AG09309 (cell line): ENCODE data around the gene SPATS2.
"Not testable (repeated sequence)": the region's sequence is repeated elsewhere in the genome, so short reads cannot be mapped to it uniquely, and the experiment has no call there.

Experiments
- DNase-seq: peaks from one replicate; pipeline ENCODE4 v3.0.0-alpha.2; 2010; ENCODE audit warnings: low read depth
- H3K4me3 ChIP-seq: 2 replicates; pipeline ENCODE4 v1.5.1; 2011; ENCODE audit warnings: mild to moderate bottlenecking, low read depth, low read length, moderate library complexity; ENCODE audit not compliant: control insufficient read depth
- TF ChIP-seq, protein P1 (sequence below): IDR thresholded peaks from 2 replicates; pipeline ENCODE4 v1.5.1; 2011; ENCODE audit warnings: mild to moderate bottlenecking, low read depth, low read length, inconsistent platforms; ENCODE audit not compliant: insufficient read depth, control insufficient read depth; ENCODE audit errors: missing control alignments

Gene SPATS2

DNA sequence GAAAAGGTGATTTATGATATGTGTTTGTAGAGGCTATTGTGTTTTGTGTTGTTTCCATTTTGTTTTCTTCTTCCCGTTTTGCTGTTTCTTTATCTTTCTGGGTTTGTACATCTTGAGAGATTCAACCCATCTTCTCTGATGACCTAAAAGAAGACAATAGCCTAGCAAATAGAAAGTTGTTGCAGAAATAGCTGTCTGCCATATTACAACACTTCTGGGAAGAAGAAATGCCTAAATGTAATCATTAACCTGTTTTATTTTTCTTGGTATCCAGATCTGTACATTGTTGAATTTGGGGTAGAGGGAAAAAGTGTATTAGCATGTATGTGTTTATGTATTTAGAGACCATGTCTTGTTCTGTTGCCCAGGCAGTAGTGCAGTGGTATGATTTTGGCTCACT, 50.3 kb downstream of the SPATS2 start:
- no peak overlapping the region for H3K4me3 ChIP-seq
- no peak for DNase-seq
- TF ChIP-seq, protein P1, sequence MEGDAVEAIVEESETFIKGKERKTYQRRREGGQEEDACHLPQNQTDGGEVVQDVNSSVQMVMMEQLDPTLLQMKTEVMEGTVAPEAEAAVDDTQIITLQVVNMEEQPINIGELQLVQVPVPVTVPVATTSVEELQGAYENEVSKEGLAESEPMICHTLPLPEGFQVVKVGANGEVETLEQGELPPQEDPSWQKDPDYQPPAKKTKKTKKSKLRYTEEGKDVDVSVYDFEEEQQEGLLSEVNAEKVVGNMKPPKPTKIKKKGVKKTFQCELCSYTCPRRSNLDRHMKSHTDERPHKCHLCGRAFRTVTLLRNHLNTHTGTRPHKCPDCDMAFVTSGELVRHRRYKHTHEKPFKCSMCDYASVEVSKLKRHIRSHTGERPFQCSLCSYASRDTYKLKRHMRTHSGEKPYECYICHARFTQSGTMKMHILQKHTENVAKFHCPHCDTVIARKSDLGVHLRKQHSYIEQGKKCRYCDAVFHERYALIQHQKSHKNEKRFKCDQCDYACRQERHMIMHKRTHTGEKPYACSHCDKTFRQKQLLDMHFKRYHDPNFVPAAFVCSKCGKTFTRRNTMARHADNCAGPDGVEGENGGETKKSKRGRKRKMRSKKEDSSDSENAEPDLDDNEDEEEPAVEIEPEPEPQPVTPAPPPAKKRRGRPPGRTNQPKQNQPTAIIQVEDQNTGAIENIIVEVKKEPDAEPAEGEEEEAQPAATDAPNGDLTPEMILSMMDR: no peak

DNA sequence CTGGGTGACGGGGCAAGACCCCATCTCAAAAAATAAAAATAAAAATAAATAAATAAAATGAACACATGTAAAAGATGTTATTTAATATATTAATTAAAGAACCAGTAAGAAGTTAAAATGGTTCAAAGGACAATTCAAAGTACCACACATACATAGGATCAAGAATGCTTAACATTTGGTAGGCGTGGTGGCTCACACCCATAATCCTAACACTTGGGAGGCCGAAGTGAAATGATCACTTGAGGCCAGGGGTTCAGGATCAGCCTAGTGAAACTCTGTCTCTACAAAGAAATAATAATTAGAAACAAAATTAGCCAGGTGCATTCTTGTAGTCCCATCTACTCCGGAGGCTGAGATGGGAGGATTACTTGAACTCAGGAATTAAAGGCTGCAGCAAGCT, 53.3 kb downstream of the SPATS2 start:
- no peak overlapping the region for H3K4me3 ChIP-seq
- no peak for DNase-seq
- TF ChIP-seq, protein P1: no peak

DNA sequence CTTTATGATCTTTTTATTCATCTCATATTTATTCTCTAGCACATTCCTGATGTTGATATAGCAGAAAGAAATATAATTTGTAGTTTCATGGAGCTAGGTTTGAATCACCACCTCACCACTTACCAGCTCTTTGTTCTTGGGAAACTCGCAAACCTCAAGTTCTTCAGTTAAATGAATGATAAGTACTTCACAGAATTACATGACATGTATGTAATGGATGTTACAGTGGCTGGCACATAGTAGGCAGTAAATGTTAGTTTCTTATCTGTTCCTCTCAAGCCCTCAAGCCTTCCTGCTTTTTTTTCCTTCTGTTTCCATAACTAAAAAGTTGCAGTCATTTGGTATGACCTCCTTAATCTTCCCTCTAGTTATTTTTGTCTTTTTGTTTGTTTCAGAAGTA, 54.9 kb downstream of the SPATS2 start:
- DNase-seq: no peak
- no peak overlapping the region for H3K4me3 ChIP-seq
- TF ChIP-seq, protein P1: no peak

DNA sequence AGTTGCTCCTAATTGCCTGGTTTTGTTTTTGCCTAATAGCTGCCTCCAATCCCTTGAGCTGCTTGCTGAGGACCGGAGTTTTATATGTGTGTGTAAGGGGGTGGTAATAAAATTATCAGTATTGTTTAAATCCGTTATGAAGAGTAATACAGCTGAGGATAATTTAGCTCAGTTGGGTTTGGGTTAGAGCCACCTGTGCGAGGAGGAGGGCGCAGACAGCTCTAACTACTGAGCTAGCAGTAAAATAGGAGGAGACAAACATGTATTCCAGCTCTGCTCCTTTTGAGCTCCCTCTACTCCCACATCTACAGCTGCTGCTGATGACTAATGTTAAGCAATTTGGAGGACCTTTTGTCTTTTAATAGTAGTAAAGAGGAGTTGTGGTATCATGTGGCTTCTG, 61.5 kb downstream of the SPATS2 start:
- DNase-seq: peak; percentile 44
- no peak overlapping the region for H3K4me3 ChIP-seq
- TF ChIP-seq, protein P1: no peak

DNA sequence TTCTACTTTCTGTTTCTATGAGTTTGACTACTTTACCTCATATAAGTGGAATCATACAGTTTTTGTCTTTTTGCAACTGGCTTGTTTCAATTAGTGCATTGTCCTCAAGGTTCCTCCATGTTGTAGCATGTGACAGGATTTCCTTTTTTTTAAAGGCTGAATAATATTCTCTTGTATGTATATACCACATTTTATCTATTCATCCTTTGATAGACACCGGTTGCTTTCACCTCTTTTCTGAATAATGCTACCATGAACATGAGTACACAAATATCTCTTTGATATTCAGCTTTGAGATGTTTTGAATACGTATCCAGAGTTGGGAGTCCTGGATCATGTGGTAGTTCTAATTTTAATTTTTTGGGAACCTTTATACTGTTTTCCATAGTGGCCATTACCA, 65.4 kb downstream of the SPATS2 start:
- TF ChIP-seq, protein P1: no peak
- no peak overlapping the region for H3K4me3 ChIP-seq
- no peak for DNase-seq

DNA sequence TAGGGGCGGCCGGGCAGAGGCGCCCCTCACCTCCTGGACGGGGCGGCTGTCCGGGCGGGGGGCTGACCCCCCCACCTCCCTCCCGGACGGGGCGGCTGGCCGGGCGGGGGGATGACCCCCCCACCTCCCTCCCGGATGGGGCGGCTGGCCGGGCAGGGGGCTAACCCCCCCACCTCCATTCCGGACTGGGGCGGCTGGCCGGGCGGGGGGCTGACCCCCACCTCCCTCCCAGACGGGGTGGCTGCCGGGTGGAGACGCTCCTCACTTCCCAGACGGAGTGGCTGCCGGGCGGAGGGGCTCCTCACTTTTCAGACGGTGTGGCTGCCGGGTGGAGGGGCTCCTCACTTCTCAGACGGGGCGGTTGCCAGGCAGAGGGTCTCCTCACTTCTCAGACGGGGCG, 69.5 kb downstream of the SPATS2 start:
- DNase-seq, H3K4me3 ChIP-seq: not testable (repeated sequence)

DNA sequence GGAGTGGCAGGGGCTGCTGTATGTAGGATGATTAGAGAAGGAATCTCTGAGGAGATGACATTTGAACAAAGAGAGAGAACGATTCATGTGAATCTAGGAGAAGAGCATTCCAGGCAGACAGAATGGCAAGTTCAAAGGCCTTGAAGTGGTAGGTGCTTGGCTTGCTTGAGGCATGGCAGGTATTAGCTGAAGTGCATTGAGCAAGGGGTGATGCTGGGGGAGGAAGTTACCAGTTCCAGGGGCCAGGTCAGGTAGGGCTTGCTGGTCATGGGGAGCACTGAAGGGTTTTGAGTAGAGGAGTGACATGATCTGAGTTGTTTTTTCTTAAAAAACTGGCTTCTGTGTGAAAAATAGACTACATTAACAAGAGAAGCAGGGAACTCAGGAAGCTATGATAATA, 71.8 kb downstream of the SPATS2 start:
- TF ChIP-seq, protein P1: no peak
- no peak for DNase-seq
- no peak overlapping the region for H3K4me3 ChIP-seq
